HepG2 (cell line): Measurements from ENCODE around the gene REPS2. TPM values are rescaled to one million over a fixed set of nuclear protein-coding genes. Genes with fewer than 3 reads are reported as not detected.

Experiments used
- ATAC-seq: fragments of 200-7000 bp; cut with Tn5 transposase; 3 replicates; pipeline ENCODE4 v1.9.1; 2020; ENCODE audit warnings: mild to moderate bottlenecking, moderate library complexity
- BruUV-seq: library from RNA; stranded (reverse); fragments of 400-500 nt; replicated peaks from 2 replicates; lab custom pipeline; 2021; lab: Mats Ljungman, UMichigan
- CTCF ChIA-PET: fragments of 300-600 bp; formaldehyde crosslinking; extraction: SDS; loops from one replicate; lab custom pipeline; 2021; ENCODE audit warnings: low total read pairs, inconsistent platforms, low intra/inter-chr PET ratio; lab: Yijun Ruan, JAX
- POLR2A ChIA-PET: fragments of 350-600 bp; sonication (Branson Sonifier 250); formaldehyde crosslinking; loops from one replicate; lab custom pipeline; 2020; ENCODE audit warnings: antibody characterized with exemption, inconsistent platforms; lab: Yijun Ruan, JAX
- DNase-seq: peaks from one replicate; pipeline ENCODE4 v3.0.0-alpha.2; 2015; ENCODE audit warnings: low spot score
- FAIRE-seq: peaks from 3 replicates; lab custom pipeline; 2011; peaks lifted over from hg19 to GRCh38; lab: Jason Lieb, UNC
- H2AFZ ChIP-seq: one replicate; pipeline ENCODE4 v1.6.1; 2011; ENCODE audit warnings: low read length, inconsistent platforms
- H3K27ac ChIP-seq: fragments of 300-600 bp; 3 replicates; pipeline ENCODE4 v1.8.0; 2011; ENCODE audit warnings: mixed run types, mild to moderate bottlenecking, mixed read lengths, low read length, inconsistent platforms; ENCODE audit not compliant: insufficient read depth; ENCODE audit errors: extremely low read length
- H3K27me3 ChIP-seq, 2 experiments: fragments of 200-600 bp in 1 of 2; 2 replicates in 1 of 2; 3 replicates in 1 of 2; pipeline versions ENCODE4 v1.6.0 to v1.8.0; 2011; ENCODE audit warnings: low read length in 2 of 2, mild to moderate bottlenecking in 2 of 2, moderate library complexity in 2 of 2, inconsistent platforms in 1 of 2; ENCODE audit not compliant: insufficient read depth in 2 of 2, control insufficient read depth in 1 of 2
- H3K36me3 ChIP-seq, 2 experiments: fragments of 200-600 bp in 1 of 2; replicated peaks in 1 of 2; 2 replicates in 1 of 2; 3 replicates in 1 of 2; pipeline versions ENCODE4 v1.5.1 to v1.8.0; 2011; ENCODE audit warnings: low read length in 2 of 2, inconsistent platforms in 1 of 2; ENCODE audit not compliant: insufficient read depth in 2 of 2, control insufficient read depth in 1 of 2
- H3K4me1 ChIP-seq: 2 replicates; pipeline ENCODE4 v1.5.1; 2012; ENCODE audit warnings: low read length, inconsistent platforms; ENCODE audit not compliant: insufficient read depth
- H3K4me2 ChIP-seq: 2 replicates; pipeline ENCODE4 v1.6.0; 2011; ENCODE audit warnings: low read depth, low read length, inconsistent platforms
- H3K4me3 ChIP-seq, 3 experiments: fragments of 200-600 bp in 1 of 3; sonication (generic), shearing (Covaris generic) in 1 of 3; replicated peaks in 1 of 3; 2 replicates each; pipeline ENCODE4 v1.5.1; 2011 to 2016; ENCODE audit warnings: low read length in 3 of 3, inconsistent platforms in 2 of 3, low read depth in 2 of 3, mild to moderate bottlenecking in 2 of 3, control low read depth in 1 of 3, mixed read lengths in 1 of 3; ENCODE audit not compliant: insufficient read depth in 1 of 3
- H3K79me2 ChIP-seq: one replicate; pipeline ENCODE4 v1.6.1; 2011; ENCODE audit warnings: low read length, inconsistent platforms; ENCODE audit not compliant: insufficient read depth
- H3K9ac ChIP-seq: 2 replicates; pipeline ENCODE4 v1.6.0; 2011; ENCODE audit warnings: mild to moderate bottlenecking, low read depth, low read length, inconsistent platforms; ENCODE audit not compliant: insufficient read depth
- H3K9me3 ChIP-seq: 2 replicates; pipeline ENCODE4 v1.5.1; 2012; ENCODE audit warnings: mild to moderate bottlenecking, low read length
- H4K20me1 ChIP-seq: 2 replicates; pipeline ENCODE4 v1.6.0; 2011; ENCODE audit warnings: inconsistent platforms, mild to moderate bottlenecking, low read length, moderate library complexity; ENCODE audit not compliant: insufficient read depth
- CBFB ChIP-seq: sonication (generic); formaldehyde crosslinking; IDR thresholded peaks from 2 replicates; pipeline ENCODE4 v1.4.0; 2020; ENCODE audit warnings: missing genetic modification reagents
- HMG20A ChIP-seq: IDR thresholded peaks from 2 replicates; pipeline ENCODE4 v1.6.1; 2016; ENCODE audit warnings: borderline replicate concordance
- MEF2D ChIP-seq: sonication (generic); formaldehyde crosslinking; IDR thresholded peaks from 2 replicates; pipeline ENCODE4 v1.5.1; 2020; ENCODE audit warnings: mild to moderate bottlenecking, missing genetic modification reagents
- PRMT3 ChIP-seq: sonication (generic); formaldehyde crosslinking; IDR thresholded peaks from 2 replicates; pipeline ENCODE4 v1.8.1; 2022; ENCODE audit warnings: low read depth, mild to moderate bottlenecking, moderate library complexity, missing genetic modification reagents, borderline replicate concordance
- RNF2 ChIP-seq: fragments of 450-650 bp; conservative IDR thresholded peaks from 2 replicates; pipeline ENCODE4 v1.6.1; 2016; ENCODE audit warnings: low read depth
- SIN3B ChIP-seq: fragments of 150-350 bp; IDR thresholded peaks from 2 replicates; pipeline ENCODE4 v1.6.1; 2014; ENCODE audit warnings: low read length
- TCF7 ChIP-seq: sonication (generic); IDR thresholded peaks from 2 replicates; pipeline ENCODE4 v1.6.1; 2016; ENCODE audit warnings: antibody characterized with exemption, low read depth
- TFAP4 ChIP-seq: sonication (generic); IDR thresholded peaks from 2 replicates; pipeline ENCODE4 v1.6.1; 2016; ENCODE audit warnings: low read depth, borderline replicate concordance
- TFDP1 ChIP-seq: IDR thresholded peaks from 2 replicates; pipeline ENCODE4 v1.6.1; 2016; ENCODE audit warnings: missing compliant biosample characterization, missing genetic modification reagents, borderline replicate concordance
- ZBTB38 ChIP-seq: sonication (generic); formaldehyde crosslinking; IDR thresholded peaks from 2 replicates; pipeline ENCODE4 v1.5.1; 2020; ENCODE audit warnings: mild to moderate bottlenecking, missing genetic modification reagents
- ZFP36L1 ChIP-seq: sonication (generic); formaldehyde crosslinking; IDR thresholded peaks from 2 replicates; pipeline ENCODE4 v1.8.0; 2022; ENCODE audit warnings: mild to moderate bottlenecking, missing genetic modification reagents, moderate library complexity
- ZNF260 ChIP-seq: sonication (generic); formaldehyde crosslinking; IDR thresholded peaks from 2 replicates; pipeline ENCODE4 v1.4.0; 2020; ENCODE audit warnings: missing genetic modification reagents, low read depth, mild to moderate bottlenecking, borderline replicate concordance
- ZNF343 ChIP-seq: sonication (generic); formaldehyde crosslinking; IDR thresholded peaks from 2 replicates; pipeline ENCODE4 v1.4.0; 2020; ENCODE audit warnings: mild to moderate bottlenecking, missing genetic modification reagents
- WGBS: methylation state at CpG from one replicate; pipeline ENCODE4 v1.1.6; 2017; ENCODE audit warnings: low lambda C conversion rate; 5-methylcytosine and 5-hydroxymethylcytosine counted together
- in situ Hi-C: cut with HindIII; loops from 2 replicates; pipeline ENCODE4 v1.10.0; 2017; ENCODE audit warnings: low pct_unique_long_range_greater_than_20kb; ENCODE audit not compliant: extremely low pct_ligation_motif_present
- intact Hi-C: fragments of 100-400 bp; cut with micrococcal nuclease; formaldehyde crosslinking; loops from one replicate; pipeline ENCODE4 v1.10.0; 2022; ENCODE audit not compliant: unreplicated experiment
- polyA plus RNA-seq, 8 experiments: library from polyadenylated mRNA; depleted of rRNA in 3 of 8; stranded (reverse) in 7 of 8; unstranded in 1 of 8; fragments of >200 nt; fragmentation: Illumina TruSeq in 4 of 8; extraction: Trizol in 4 of 8; gene quantifications; 2 replicates each; pipeline versions ENCODE4 v1.2.1 to v1.2.3, GENCODE V29; 2011 to 2016; ENCODE audit warnings: low read depth in 4 of 8, missing spikeins in 1 of 8, mixed read lengths in 1 of 8; ENCODE audit not compliant: insufficient read depth in 1 of 8
- total RNA-seq, 5 experiments: library from RNA; depleted of rRNA; stranded (reverse); fragments of >200 nt; fragmentation: Illumina TruSeq; extraction: Trizol; gene quantifications; 2 replicates each; pipeline ENCODE4 v1.2.3, GENCODE V29; 2016; ENCODE audit warnings: low read depth in 1 of 5
- TF ChIP-seq, protein P1 (sequence below): sonication (generic); formaldehyde crosslinking; IDR thresholded peaks from 2 replicates; pipeline ENCODE4 v1.4.0; 2020; ENCODE audit warnings: missing genetic modification reagents, mild to moderate bottlenecking, borderline replicate concordance

REPS2 gene
- total and polyA plus RNA-seq, 2 of the 13 experiments (the other 11 are each of a cell fraction or from before 2014, with no cell fraction given), result 0.05 to 0.58 TPM

GRCh38 chrX:17056868-17057608 is 110.6 kb downstream of the REPS2 start:
- H3K4me3 ChIP-seq, result no peak overlapping the region
- DNase-seq, result no peak
- no peaks in the 10 kb centered on the region for H3K36me3 ChIP-seq
- no peaks in the 10 kb centered on the region for H4K20me1 ChIP-seq
- no peak overlapping the region for H3K27ac ChIP-seq
- in situ Hi-C loops, result no loop called here
- ChIA-PET CTCF (no interaction called here), POLR2A (no interaction called here)
- H3K79me2 ChIP-seq, result no peaks in the 10 kb centered on the region
- no peak overlapping the region for H3K9ac ChIP-seq
- no peaks in the 10 kb centered on the region for H3K4me1 ChIP-seq
- H3K9me3 ChIP-seq, result no peaks in the 10 kb centered on the region
- no peak for TF ChIP-seq ZFP36L1
- TF ChIP-seq TFDP1, result no peak
- TF ChIP-seq HMG20A, result no peak
- TF ChIP-seq, protein P1, sequence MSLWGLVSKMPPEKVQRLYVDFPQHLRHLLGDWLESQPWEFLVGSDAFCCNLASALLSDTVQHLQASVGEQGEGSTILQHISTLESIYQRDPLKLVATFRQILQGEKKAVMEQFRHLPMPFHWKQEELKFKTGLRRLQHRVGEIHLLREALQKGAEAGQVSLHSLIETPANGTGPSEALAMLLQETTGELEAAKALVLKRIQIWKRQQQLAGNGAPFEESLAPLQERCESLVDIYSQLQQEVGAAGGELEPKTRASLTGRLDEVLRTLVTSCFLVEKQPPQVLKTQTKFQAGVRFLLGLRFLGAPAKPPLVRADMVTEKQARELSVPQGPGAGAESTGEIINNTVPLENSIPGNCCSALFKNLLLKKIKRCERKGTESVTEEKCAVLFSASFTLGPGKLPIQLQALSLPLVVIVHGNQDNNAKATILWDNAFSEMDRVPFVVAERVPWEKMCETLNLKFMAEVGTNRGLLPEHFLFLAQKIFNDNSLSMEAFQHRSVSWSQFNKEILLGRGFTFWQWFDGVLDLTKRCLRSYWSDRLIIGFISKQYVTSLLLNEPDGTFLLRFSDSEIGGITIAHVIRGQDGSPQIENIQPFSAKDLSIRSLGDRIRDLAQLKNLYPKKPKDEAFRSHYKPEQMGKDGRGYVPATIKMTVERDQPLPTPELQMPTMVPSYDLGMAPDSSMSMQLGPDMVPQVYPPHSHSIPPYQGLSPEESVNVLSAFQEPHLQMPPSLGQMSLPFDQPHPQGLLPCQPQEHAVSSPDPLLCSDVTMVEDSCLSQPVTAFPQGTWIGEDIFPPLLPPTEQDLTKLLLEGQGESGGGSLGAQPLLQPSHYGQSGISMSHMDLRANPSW, result no peak
- TF ChIP-seq TCF7, result no peak
- TF ChIP-seq RNF2, result no peak
- no peak for TF ChIP-seq CBFB
- no peak for TF ChIP-seq ZNF260 (CRISPR knock-in tag)
- no peak for TF ChIP-seq SIN3B
- TF ChIP-seq ZBTB38 (CRISPR knock-in tag), result no peak
- no peak for TF ChIP-seq ZNF343 (CRISPR knock-in tag)
- TF ChIP-seq MEF2D (CRISPR knock-in tag), result no peak
- no peak for TF ChIP-seq TFAP4
- no peak for TF ChIP-seq PRMT3 (CRISPR knock-in tag)
- whole genome bisulfite sequencing, result 3% methylated on average over 2 of the region's 2 CpGs
- ATAC-seq, result no peak
- H3K4me2 ChIP-seq, result no peak overlapping the region
- BruUV-seq, result no TSS peak
- no peaks in the 10 kb centered on the region for H3K27me3 ChIP-seq
- FAIRE-seq, result no peak
- no peak overlapping the region for H2AFZ ChIP-seq
- intact Hi-C loops, result no loop called here
